HUES48 (cell line): ENCODE data around the gene GPX4.

ENCODE experiments used
- H3K27ac ChIP-seq: one replicate; pipeline ENCODE4 v1.7.0; 2013; ENCODE audit warnings: low read depth, low read length, inconsistent platforms
- H3K27me3 ChIP-seq: 2 replicates; pipeline ENCODE4 v1.6.1; 2013; ENCODE audit warnings: mild to moderate bottlenecking, low read length; ENCODE audit not compliant: control insufficient read depth, insufficient read depth
- H3K36me3 ChIP-seq: 2 replicates; pipeline ENCODE4 v1.6.1; 2013; ENCODE audit warnings: low read length; ENCODE audit not compliant: control insufficient read depth, insufficient read depth
- H3K4me1 ChIP-seq: 2 replicates; pipeline ENCODE4 v1.6.1; 2013; ENCODE audit warnings: mild to moderate bottlenecking, low read length; ENCODE audit not compliant: control insufficient read depth, insufficient read depth
- H3K4me3 ChIP-seq: 2 replicates; pipeline ENCODE4 v1.5.1; 2013; ENCODE audit warnings: mild to moderate bottlenecking, low read depth, low read length
- H3K9ac ChIP-seq: 2 replicates; pipeline ENCODE4 v1.6.1; 2013; ENCODE audit warnings: mild to moderate bottlenecking, low read depth, low read length, moderate library complexity
- H3K9me3 ChIP-seq: 2 replicates; pipeline ENCODE4 v1.6.1; 2013; ENCODE audit warnings: low read length; ENCODE audit not compliant: control insufficient read depth, insufficient read depth

Gene GPX4

DNA sequence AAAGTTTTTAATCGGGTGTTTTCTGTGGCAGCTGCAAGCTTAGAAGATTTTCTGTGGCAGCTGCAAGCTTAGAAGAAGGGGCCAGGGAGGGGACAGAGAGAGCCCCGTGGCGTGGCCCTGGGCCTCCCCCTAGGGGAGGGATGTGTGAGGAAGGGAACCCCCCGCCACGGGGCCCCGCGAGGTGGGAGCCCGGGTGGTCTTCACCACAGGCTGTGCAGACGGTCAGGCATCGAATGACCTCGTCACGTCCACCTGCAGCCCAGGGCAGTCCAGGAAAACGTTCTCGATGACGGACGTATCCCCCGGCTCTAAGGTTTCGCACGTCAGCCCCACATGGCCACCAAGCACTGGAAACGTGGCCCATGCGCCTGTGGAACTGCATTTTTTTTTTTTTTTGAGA is 17.2 kb upstream of the GPX4 start:
- H3K36me3 ChIP-seq = peaks cover 67% of the 10 kb centered on the region
- no peaks in the 10 kb centered on the region for H3K4me1 ChIP-seq
- H3K27me3 ChIP-seq = no peaks in the 10 kb centered on the region
- H3K9me3 ChIP-seq = no peaks in the 10 kb centered on the region
- H3K4me3 ChIP-seq = no peak overlapping the region
- no peak overlapping the region for H3K9ac ChIP-seq
- no peak overlapping the region for H3K27ac ChIP-seq

- no peak overlapping the region for H3K4me3 ChIP-seq
- H3K9me3 ChIP-seq = no peaks in the 10 kb centered on the region
- H3K27me3 ChIP-seq = no peaks in the 10 kb centered on the region
- no peaks in the 10 kb centered on the region for H3K4me1 ChIP-seq
- no peak overlapping the region for H3K9ac ChIP-seq
- peak overlapping the region; percentile 54 for H3K27ac ChIP-seq
- H3K36me3 ChIP-seq = peaks cover 77% of the 10 kb centered on the region
Observed at GRCh38 chr19:1087813-1088415, 15.9 kb upstream of the GPX4 start.

GRCh38 chr19:1088416-1089010 is 15.3 kb upstream of the GPX4 start:
- Histone ChIP-seq H3K27me3 (no peaks in the 10 kb centered on the region), H3K9me3 (no peaks in the 10 kb centered on the region), H3K36me3 (peaks cover 77% of the 10 kb centered on the region), H3K9ac (no peak overlapping the region), H3K4me3 (no peak overlapping the region), H3K4me1 (no peaks in the 10 kb centered on the region), H3K27ac (peak overlapping the region; percentile 42)

GRCh38 chr19:1089126-1089771 is 14.5 kb upstream of the GPX4 start:
- H3K9me3 ChIP-seq = no peaks in the 10 kb centered on the region
- no peaks in the 10 kb centered on the region for H3K27me3 ChIP-seq
- H3K36me3 ChIP-seq = peaks cover 74% of the 10 kb centered on the region
- no peak overlapping the region for H3K27ac ChIP-seq
- H3K4me3 ChIP-seq = no peak overlapping the region
- H3K9ac ChIP-seq = no peak overlapping the region
- peaks cover 3% of the 10 kb centered on the region; the same call in 1 of the 2 replicates for H3K4me1 ChIP-seq

DNA sequence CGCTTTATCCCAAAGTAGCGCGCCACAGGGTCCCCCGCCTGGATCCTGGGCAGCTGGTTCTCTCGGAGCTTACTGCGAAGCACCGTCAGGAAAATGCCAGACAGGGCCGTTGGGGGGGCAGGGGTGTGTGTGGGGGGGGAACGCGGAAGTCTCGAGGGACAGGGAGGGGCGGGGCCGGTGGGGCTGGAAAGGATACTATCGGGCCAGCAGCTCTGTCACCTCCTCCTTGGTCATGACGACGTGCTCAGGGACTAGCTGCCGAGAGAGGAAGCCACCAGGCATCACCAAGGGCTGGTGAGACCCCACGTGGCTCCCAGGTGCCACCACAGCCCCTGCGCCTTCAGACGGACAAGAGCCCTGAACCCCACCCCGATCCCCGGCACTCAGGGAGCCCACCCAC is 13.9 kb upstream of the GPX4 start:
- H3K27ac ChIP-seq = no peak overlapping the region
- no peaks in the 10 kb centered on the region for H3K9me3 ChIP-seq
- no peak overlapping the region for H3K4me3 ChIP-seq
- no peaks in the 10 kb centered on the region for H3K27me3 ChIP-seq
- peaks cover 69% of the 10 kb centered on the region for H3K36me3 ChIP-seq
- peaks cover 5% of the 10 kb centered on the region; the same call in 1 of the 2 replicates for H3K4me1 ChIP-seq
- no peak overlapping the region for H3K9ac ChIP-seq

DNA sequence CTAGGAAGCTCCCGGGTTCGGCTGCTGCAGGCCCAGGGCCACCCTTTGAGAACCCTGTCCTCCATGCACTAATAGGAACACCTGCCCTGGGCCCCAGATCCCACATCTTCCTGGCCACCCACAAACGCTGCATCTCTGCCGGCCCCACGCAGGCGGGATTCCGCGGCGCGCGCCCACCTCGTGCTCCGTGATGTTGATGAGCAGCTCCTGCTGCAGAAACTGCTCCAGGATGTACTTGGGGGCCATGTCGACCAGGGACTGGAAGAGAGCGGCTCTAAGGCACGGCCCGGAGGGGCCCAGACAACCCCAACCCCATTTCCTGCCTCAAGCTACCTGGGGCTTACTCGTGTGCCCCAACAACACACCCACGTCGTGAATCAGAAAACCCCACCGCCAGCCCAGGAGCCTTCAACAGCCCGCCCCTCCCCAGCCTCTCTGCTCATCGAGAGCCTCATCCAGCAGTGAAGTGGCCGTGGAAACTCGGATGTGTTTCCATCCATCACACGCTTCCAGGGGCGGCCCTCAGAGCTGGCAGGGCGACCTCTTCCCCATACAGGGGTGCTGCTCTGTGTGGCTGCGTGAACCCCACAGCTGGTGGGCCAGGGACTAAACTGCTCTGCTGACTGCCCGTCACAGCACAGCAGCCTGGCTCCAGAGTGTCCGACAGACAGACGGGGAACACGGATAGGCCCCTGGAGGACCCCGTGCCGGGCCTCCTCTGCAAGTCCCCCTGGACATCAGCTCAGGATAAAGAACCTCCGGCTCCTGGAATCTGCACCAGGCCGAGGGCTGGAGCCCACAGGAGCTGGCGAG is 12.9 kb upstream of the GPX4 start:
- H3K27me3 ChIP-seq = no peaks in the 10 kb centered on the region
- H3K36me3 ChIP-seq = peaks cover 63% of the 10 kb centered on the region
- peaks cover 5% of the 10 kb centered on the region; the same call in 1 of the 2 replicates for H3K4me1 ChIP-seq
- no peaks in the 10 kb centered on the region for H3K9me3 ChIP-seq
- no peak overlapping the region for H3K9ac ChIP-seq
- no peak overlapping the region for H3K4me3 ChIP-seq
- H3K27ac ChIP-seq = no peak overlapping the region

DNA sequence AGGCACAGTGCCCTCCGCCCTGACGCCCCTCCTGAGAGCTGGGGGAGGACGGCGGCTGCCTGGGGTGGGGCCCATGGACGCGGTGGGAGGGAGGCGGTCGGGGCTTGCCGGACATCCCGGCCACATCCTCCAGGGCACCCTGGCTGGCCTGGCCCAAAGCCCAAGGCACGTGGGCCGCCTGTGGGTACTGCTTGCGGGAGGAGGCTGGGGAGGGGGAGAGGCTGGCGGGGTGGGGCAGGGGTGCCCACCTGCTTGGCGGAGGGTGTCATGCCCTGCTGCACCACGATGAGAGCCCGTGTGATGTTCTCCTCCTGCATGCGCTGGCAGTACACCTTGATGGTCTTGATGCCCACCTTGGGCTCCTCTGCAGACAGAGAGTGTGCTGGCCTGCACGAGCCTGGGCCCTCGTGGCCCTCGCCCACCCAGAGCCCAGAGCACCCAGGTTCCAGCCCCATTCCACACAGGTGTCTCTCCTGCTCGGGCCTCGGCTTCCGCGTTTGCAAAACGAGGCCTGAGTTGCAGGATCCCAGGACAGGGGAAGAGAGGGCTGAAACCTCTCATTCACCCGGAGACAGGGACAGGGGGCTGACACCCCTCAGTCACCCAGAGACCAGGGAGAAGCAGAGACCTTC is 12.1 kb upstream of the GPX4 start:
- no peak overlapping the region for H3K27ac ChIP-seq
- no peak overlapping the region for H3K4me3 ChIP-seq
- peaks cover 5% of the 10 kb centered on the region; the same call in 1 of the 2 replicates for H3K4me1 ChIP-seq
- H3K27me3 ChIP-seq = no peaks in the 10 kb centered on the region
- peaks cover 55% of the 10 kb centered on the region for H3K36me3 ChIP-seq
- no peaks in the 10 kb centered on the region for H3K9me3 ChIP-seq
- no peak overlapping the region for H3K9ac ChIP-seq

DNA sequence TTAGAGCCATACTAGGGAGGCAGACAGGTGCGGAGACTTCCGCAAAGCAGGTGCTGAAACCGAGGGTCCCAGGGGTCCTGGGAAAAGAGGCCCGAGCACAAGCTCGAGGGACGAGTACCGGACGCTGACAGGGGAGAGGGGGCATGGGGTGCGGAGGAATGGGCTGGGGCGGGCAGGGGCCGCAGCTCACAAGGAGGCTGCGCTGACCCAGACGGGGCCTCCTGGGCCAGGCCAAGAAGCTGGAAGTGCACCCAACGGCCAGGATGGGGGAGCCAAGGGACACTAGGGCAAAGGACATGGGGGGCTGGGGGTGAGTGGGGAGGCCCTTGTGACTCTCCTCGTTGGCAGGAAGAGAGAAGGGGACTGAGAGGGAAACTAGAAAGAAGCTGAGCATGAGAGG is 10.5 kb upstream of the GPX4 start:
- H3K4me1 ChIP-seq = peaks cover 5% of the 10 kb centered on the region; the same call in 1 of the 2 replicates
- 0 out of 2 replicates have a peak overlapping the region, but pooled peaks have one; percentile 95 for H3K4me3 ChIP-seq

DNA sequence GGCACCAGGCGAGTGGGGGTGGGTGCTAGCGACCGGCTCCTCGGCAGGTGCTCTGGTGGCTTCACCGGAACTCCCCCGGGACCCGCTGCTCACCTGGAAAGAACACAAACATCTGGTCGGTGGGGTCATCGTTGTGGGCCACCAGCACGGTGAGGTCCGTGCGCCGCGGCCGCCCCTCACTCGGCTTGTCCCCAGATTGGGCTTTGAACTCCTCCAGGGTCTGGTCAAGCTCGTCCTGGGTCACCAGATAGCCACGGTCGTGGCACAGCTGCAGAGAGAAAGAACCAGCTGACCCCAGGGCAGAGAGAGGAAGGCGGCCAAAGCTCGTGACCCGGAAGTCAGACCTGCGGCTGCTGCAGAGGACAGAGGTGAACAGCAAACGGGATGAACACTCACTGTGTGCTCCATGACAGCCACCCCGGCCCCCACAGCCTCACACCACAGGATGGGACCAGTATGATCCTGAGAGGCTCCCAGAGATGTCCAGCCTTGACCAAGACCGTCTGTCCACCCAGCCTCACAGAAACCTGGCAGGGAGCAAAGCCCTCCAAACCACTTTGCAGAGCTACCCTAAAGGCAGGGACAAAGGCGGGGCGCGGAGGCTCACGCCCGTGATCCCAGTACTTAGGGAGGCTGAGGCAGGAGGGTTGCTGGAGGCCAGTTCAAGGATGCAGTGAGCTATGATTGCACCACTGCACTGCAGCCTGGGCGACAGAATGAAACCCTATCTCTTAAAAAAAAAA is 9.8 kb upstream of the GPX4 start:
- H3K4me1 ChIP-seq = peaks cover 5% of the 10 kb centered on the region; the same call in 1 of the 2 replicates
- peak overlapping the region; percentile 95 for H3K4me3 ChIP-seq
- peaks cover 38% of the 10 kb centered on the region for H3K36me3 ChIP-seq
- H3K9ac ChIP-seq = peak overlapping the region; percentile 70
- H3K27me3 ChIP-seq = no peaks in the 10 kb centered on the region
- no peak overlapping the region for H3K27ac ChIP-seq
- H3K9me3 ChIP-seq = no peaks in the 10 kb centered on the region

More for the DNA sequence above, 10.5 kb upstream of the GPX4 start:
- peaks cover 45% of the 10 kb centered on the region for H3K36me3 ChIP-seq
- no peaks in the 10 kb centered on the region for H3K27me3 ChIP-seq
- no peak overlapping the region for H3K27ac ChIP-seq
- H3K9ac ChIP-seq = no peak overlapping the region
- no peaks in the 10 kb centered on the region for H3K9me3 ChIP-seq

- no peaks in the 10 kb centered on the region for H3K9me3 ChIP-seq
- H3K27ac ChIP-seq = peak overlapping the region; percentile 69
- H3K4me1 ChIP-seq = peaks cover 5% of the 10 kb centered on the region; the same call in 1 of the 2 replicates
- H3K9ac ChIP-seq = peak overlapping the region; percentile 70
- no peaks in the 10 kb centered on the region for H3K27me3 ChIP-seq
- peak overlapping the region; percentile 95 for H3K4me3 ChIP-seq
- peaks cover 32% of the 10 kb centered on the region for H3K36me3 ChIP-seq
Observed at GRCh38 chr19:1094655-1094977, 9.2 kb upstream of the GPX4 start.
